H9 (cell line): Measurements from ENCODE around the gene DBI. TPM values are rescaled to one million over a fixed set of nuclear protein-coding genes. Genes with fewer than 3 reads are reported as not detected.

Experiments used
- DNase-seq: peaks from one replicate; pipeline ENCODE4 v3.0.0-alpha.2; 2017
- H2AFZ ChIP-seq: one replicate; pipeline ENCODE4 v1.6.1; 2013; ENCODE audit warnings: mild to moderate bottlenecking, low read length, control low read depth, moderate library complexity
- H2AK5ac ChIP-seq: 2 replicates; pipeline ENCODE4 v1.6.1; 2013; ENCODE audit warnings: low read length, control low read depth, mixed read lengths; ENCODE audit not compliant: insufficient read length
- H2BK120ac ChIP-seq: one replicate; pipeline ENCODE4 v1.6.1; 2013; ENCODE audit warnings: low read depth, mild to moderate bottlenecking, low read length, control low read depth, inconsistent platforms; ENCODE audit not compliant: poor library complexity, severe bottlenecking
- H2BK12ac ChIP-seq: 2 replicates; pipeline ENCODE4 v1.6.1; 2013; ENCODE audit warnings: low read length, control low read depth, mixed read lengths, low read depth; ENCODE audit not compliant: insufficient read length
- H2BK15ac ChIP-seq: 2 replicates; pipeline ENCODE4 v1.6.1; 2013; ENCODE audit warnings: low read depth, low read length, control low read depth
- H2BK20ac ChIP-seq: one replicate; pipeline ENCODE4 v1.6.1; 2013; ENCODE audit warnings: low read depth, mild to moderate bottlenecking, low read length, control low read depth, inconsistent platforms; ENCODE audit not compliant: poor library complexity, severe bottlenecking
- H2BK5ac ChIP-seq: 2 replicates; pipeline ENCODE4 v1.6.1; 2013; ENCODE audit warnings: low read length, control low read depth, mixed read lengths; ENCODE audit not compliant: insufficient read length
- H3K14ac ChIP-seq: 2 replicates; pipeline ENCODE4 v1.6.1; 2013; ENCODE audit warnings: low read length, control low read depth; ENCODE audit not compliant: insufficient read depth
- H3K18ac ChIP-seq: 2 replicates; pipeline ENCODE4 v1.6.1; 2013; ENCODE audit warnings: low read depth, mild to moderate bottlenecking, mixed read lengths, low read length, control low read depth; ENCODE audit not compliant: insufficient read length
- H3K23ac ChIP-seq: 2 replicates; pipeline ENCODE4 v1.6.1; 2013; ENCODE audit warnings: low read length, control low read depth, mixed read lengths, low read depth; ENCODE audit not compliant: insufficient read length
- H3K23me2 ChIP-seq: 2 replicates; pipeline ENCODE4 v1.6.1; 2013; ENCODE audit warnings: low read depth, mild to moderate bottlenecking, mixed read lengths, low read length, control low read depth; ENCODE audit not compliant: insufficient read length, poor library complexity, severe bottlenecking
- H3K27ac ChIP-seq: 2 replicates; pipeline ENCODE4 v1.5.1; 2013; ENCODE audit warnings: low read length, control low read depth, mixed read lengths, low read depth; ENCODE audit not compliant: insufficient read length
- H3K27me3 ChIP-seq: 2 replicates; pipeline ENCODE4 v1.6.1; 2013; ENCODE audit warnings: low read length, control low read depth, inconsistent platforms; ENCODE audit not compliant: insufficient read depth
- H3K4ac ChIP-seq: 2 replicates; pipeline ENCODE4 v1.6.1; 2013; ENCODE audit warnings: low read depth, mild to moderate bottlenecking, control low read depth, inconsistent platforms, low read length, moderate library complexity
- H3K4me1 ChIP-seq: 2 replicates; pipeline ENCODE4 v1.6.1; 2013; ENCODE audit warnings: low read length, control low read depth, inconsistent platforms; ENCODE audit not compliant: insufficient read depth
- H3K4me2 ChIP-seq: 2 replicates; pipeline ENCODE4 v1.6.1; 2013; ENCODE audit warnings: low read length, control low read depth, mixed read lengths; ENCODE audit not compliant: insufficient read length, insufficient read depth
- H3K56ac ChIP-seq: 2 replicates; pipeline ENCODE4 v1.6.1; 2013; ENCODE audit warnings: low read depth, mild to moderate bottlenecking, mixed read lengths, low read length, control low read depth; ENCODE audit not compliant: insufficient read length
- H3K79me1 ChIP-seq: 2 replicates; pipeline ENCODE4 v1.6.1; 2013; ENCODE audit warnings: low read depth, mild to moderate bottlenecking, moderate library complexity, low read length, control low read depth, inconsistent platforms; ENCODE audit not compliant: insufficient read depth, poor library complexity, severe bottlenecking
- H3K79me2 ChIP-seq: 2 replicates; pipeline ENCODE4 v1.6.1; 2013; ENCODE audit warnings: low read length, control low read depth, inconsistent platforms; ENCODE audit not compliant: insufficient read depth
- H3K9ac ChIP-seq: 2 replicates; pipeline ENCODE4 v1.6.1; 2013; ENCODE audit warnings: low read length, control low read depth, mixed read lengths; ENCODE audit not compliant: insufficient read length; ENCODE audit errors: extremely low read depth
- H3K9me3 ChIP-seq: one replicate; pipeline ENCODE4 v1.6.1; 2013; ENCODE audit warnings: low read depth, low read length, inconsistent platforms; ENCODE audit not compliant: control insufficient read depth
- H3T11ph ChIP-seq: one replicate; pipeline ENCODE4 v1.6.1; 2013; ENCODE audit warnings: mild to moderate bottlenecking, low read length, control low read depth, inconsistent platforms
- H4K20me1 ChIP-seq: one replicate; pipeline ENCODE4 v1.6.1; 2013; ENCODE audit not compliant: control insufficient read depth, insufficient read length, insufficient read depth
- H4K5ac ChIP-seq: 2 replicates; pipeline ENCODE4 v1.6.1; 2013; ENCODE audit warnings: low read depth, mild to moderate bottlenecking, mixed read lengths, low read length, control low read depth; ENCODE audit not compliant: insufficient read length
- H4K8ac ChIP-seq: replicated peaks from 2 replicates; pipeline ENCODE4 v1.6.1; 2013; ENCODE audit warnings: low read length, control low read depth, mixed read lengths, low read depth; ENCODE audit not compliant: insufficient read length
- H4K91ac ChIP-seq: 2 replicates; pipeline ENCODE4 v1.6.1; 2013; ENCODE audit warnings: low read depth, mild to moderate bottlenecking, moderate library complexity, mixed read lengths, low read length, control low read depth; ENCODE audit not compliant: insufficient read length
- H3K27ac Mint-ChIP-seq, 3 experiments: 2 replicates in 2 of 3; 3 replicates in 1 of 3; pipeline ENCODE4 v1.8.0; 2020 to 2021; ENCODE audit warnings: mixed read lengths in 3 of 3, mild to moderate bottlenecking in 1 of 3, moderate library complexity in 1 of 3
- H3K27me3 Mint-ChIP-seq: 2 replicates; pipeline ENCODE4 v1.8.0; 2021; ENCODE audit warnings: low read depth, mild to moderate bottlenecking, moderate library complexity, mixed read lengths
- H3K36me3 Mint-ChIP-seq, 3 experiments: 2 replicates in 2 of 3; 3 replicates in 1 of 3; pipeline ENCODE4 v1.8.0; 2020 to 2021; ENCODE audit warnings: low read depth in 3 of 3, mixed read lengths in 3 of 3; ENCODE audit not compliant: insufficient read depth in 1 of 3
- H3K4me1 Mint-ChIP-seq, 2 experiments: 2 replicates each; pipeline ENCODE4 v1.8.0; 2020; ENCODE audit warnings: mixed read lengths in 2 of 2
- H3K4me3 Mint-ChIP-seq, 2 experiments: 2 replicates in 1 of 2; 3 replicates in 1 of 2; pipeline ENCODE4 v1.8.0; 2020 to 2021; ENCODE audit warnings: mild to moderate bottlenecking in 2 of 2, mixed read lengths in 2 of 2, moderate library complexity in 1 of 2
- H3K9me3 Mint-ChIP-seq, 2 experiments: 2 replicates in 1 of 2; 3 replicates in 1 of 2; pipeline ENCODE4 v1.8.0; 2020; ENCODE audit warnings: mild to moderate bottlenecking in 2 of 2, mixed read lengths in 2 of 2, moderate library complexity in 1 of 2
- WGBS: extraction: QIAGEN DNeasy Blood & Tissue Kit; methylation state at CpG from one replicate; pipeline ENCODE4 v1.1.7; 2013; ENCODE audit warnings: missing lambda C conversion rate, low lambda C conversion rate, mixed read lengths; ENCODE audit not compliant: insufficient read length; ENCODE audit errors: extremely low coverage; 5-methylcytosine and 5-hydroxymethylcytosine counted together
- total RNA-seq: library from RNA; stranded (reverse); gene quantifications from 2 replicates; pipeline ENCODE4 v1.2.1, GENCODE V29; 2021
- TF ChIP-seq, protein P1 (sequence below): fragments of 200-600 bp; sonication (generic); conservative IDR thresholded peaks from 3 replicates; pipeline ENCODE4 v1.8.0; 2021; ENCODE audit warnings: antibody characterized with exemption, mild to moderate bottlenecking

Gene DBI
- total RNA-seq, 1 experiment from 2014 or later, result 127 TPM

GRCh38 chr2:119339562-119339923 lies 27.2 kb upstream of the DBI start:
- Histone ChIP-seq H4K91ac (no peak overlapping the region), H3K4me2 (no peak overlapping the region), H2BK120ac (no peak overlapping the region), H4K5ac (no peak overlapping the region), H2BK12ac (no peak overlapping the region), H3K23me2 (no peaks in the 10 kb centered on the region), H3T11ph (no peak overlapping the region), H3K23ac (no peak overlapping the region), H3K79me1 (no peaks in the 10 kb centered on the region), H3K27ac (no peak overlapping the region), H3K9ac (no peak overlapping the region), H3K18ac (no peak overlapping the region), H2AK5ac (no peak overlapping the region), H3K79me2 (no peaks in the 10 kb centered on the region), H3K27me3 (no peaks in the 10 kb centered on the region), H2BK5ac (no peak overlapping the region), H2BK20ac (no peak overlapping the region), H3K9me3 (no peaks in the 10 kb centered on the region), H3K4ac (no peak overlapping the region), H2AFZ (no peak overlapping the region), H4K8ac (no peak overlapping the region), H3K4me1 (no peaks in the 10 kb centered on the region), H4K20me1 (no peaks in the 10 kb centered on the region), H2BK15ac (no peak overlapping the region), H3K14ac (no peak overlapping the region), H3K56ac (no peak overlapping the region)
- Mint-ChIP-seq H3K36me3 (no peaks in the 10 kb centered on the region), H3K4me1 (no peaks in the 10 kb centered on the region), H3K4me3 (no peak overlapping the region), H3K9me3 (no peaks in the 10 kb centered on the region), H3K27me3 (no peaks in the 10 kb centered on the region), H3K27ac (no peak overlapping the region; a peak in 1 of 7 replicates)
- DNase-seq, result no peak
- TF ChIP-seq, protein P1, sequence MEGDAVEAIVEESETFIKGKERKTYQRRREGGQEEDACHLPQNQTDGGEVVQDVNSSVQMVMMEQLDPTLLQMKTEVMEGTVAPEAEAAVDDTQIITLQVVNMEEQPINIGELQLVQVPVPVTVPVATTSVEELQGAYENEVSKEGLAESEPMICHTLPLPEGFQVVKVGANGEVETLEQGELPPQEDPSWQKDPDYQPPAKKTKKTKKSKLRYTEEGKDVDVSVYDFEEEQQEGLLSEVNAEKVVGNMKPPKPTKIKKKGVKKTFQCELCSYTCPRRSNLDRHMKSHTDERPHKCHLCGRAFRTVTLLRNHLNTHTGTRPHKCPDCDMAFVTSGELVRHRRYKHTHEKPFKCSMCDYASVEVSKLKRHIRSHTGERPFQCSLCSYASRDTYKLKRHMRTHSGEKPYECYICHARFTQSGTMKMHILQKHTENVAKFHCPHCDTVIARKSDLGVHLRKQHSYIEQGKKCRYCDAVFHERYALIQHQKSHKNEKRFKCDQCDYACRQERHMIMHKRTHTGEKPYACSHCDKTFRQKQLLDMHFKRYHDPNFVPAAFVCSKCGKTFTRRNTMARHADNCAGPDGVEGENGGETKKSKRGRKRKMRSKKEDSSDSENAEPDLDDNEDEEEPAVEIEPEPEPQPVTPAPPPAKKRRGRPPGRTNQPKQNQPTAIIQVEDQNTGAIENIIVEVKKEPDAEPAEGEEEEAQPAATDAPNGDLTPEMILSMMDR, result no peak
- WGBS, result no CpG with 5 or more reads among the region's 7 CpGs
